HT-29 (cell line): ENCODE measurements around the gene PHC2. TPM values are rescaled to one million over a fixed set of nuclear protein-coding genes. Genes with fewer than 3 reads are reported as not detected.
"Not testable (repeated sequence)": the region's sequence is repeated elsewhere in the genome, so short reads cannot be mapped to it uniquely, and the experiment has no call there.

Source experiments
- DNase-seq: peaks from one replicate; pipeline ENCODE4 v3.0.0-alpha.2; 2015; ENCODE audit warnings: low spot score
- total RNA-seq: library from RNA; depleted of rRNA; stranded (reverse); fragments of >200 nt; shearing (Covaris generic); gene quantifications from 2 replicates; pipeline ENCODE4 v1.2.3, GENCODE V29; 2014

Gene PHC2
- total RNA-seq, 1 experiment from 2014 or later = 166 TPM

DNA sequence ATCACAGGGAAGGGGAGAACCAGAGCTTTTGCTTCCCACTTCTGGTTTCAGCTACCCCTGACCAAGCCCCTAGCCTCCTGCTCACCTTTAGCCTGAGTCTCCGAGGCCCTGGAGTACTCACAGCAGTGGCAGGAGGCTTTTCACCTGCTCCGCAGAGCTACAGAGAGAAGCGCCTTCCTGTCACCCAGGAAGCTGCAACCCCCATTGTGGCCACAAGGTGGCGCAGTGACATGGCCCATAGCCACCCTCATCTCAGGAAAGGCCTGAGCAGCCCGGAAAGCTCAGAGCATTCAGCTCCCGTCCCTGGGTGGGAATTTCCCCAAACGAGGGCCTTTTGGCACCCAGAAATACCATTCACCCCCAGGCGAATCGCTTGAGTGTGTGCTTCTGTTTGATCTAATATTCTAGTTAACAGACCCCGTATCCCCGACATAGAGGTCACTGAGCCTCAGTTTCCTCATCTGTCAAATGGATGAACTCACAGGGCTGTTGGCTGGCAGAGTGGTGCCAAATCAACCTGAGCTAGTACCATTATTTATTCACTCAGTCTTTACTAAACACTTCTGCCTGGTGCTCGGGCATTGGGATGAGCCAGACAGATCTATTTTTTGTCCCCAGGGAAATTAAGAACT lies 135.3 kb downstream of the PHC2 start:
- peak; percentile 95 for DNase-seq

DNA sequence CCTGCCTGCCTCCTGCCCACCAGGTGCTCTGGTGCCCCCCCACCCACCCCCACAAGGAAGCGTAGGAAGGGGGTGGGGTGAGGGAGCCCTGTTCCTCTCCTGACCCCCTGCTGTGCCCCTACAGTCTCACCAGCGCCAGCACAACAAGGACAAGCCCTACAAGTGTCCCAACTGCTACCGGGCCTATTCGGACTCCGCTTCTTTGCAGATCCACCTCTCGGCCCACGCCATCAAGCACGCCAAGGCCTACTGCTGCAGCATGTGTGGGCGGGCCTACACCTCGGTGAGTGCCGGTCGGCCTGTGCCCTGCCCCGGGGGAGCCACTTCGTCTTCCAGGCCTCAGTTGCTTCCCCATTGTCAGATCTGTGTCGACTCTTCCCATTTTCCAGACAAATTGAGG lies 135.9 kb downstream of the PHC2 start:
- DNase-seq = no peak

DNA sequence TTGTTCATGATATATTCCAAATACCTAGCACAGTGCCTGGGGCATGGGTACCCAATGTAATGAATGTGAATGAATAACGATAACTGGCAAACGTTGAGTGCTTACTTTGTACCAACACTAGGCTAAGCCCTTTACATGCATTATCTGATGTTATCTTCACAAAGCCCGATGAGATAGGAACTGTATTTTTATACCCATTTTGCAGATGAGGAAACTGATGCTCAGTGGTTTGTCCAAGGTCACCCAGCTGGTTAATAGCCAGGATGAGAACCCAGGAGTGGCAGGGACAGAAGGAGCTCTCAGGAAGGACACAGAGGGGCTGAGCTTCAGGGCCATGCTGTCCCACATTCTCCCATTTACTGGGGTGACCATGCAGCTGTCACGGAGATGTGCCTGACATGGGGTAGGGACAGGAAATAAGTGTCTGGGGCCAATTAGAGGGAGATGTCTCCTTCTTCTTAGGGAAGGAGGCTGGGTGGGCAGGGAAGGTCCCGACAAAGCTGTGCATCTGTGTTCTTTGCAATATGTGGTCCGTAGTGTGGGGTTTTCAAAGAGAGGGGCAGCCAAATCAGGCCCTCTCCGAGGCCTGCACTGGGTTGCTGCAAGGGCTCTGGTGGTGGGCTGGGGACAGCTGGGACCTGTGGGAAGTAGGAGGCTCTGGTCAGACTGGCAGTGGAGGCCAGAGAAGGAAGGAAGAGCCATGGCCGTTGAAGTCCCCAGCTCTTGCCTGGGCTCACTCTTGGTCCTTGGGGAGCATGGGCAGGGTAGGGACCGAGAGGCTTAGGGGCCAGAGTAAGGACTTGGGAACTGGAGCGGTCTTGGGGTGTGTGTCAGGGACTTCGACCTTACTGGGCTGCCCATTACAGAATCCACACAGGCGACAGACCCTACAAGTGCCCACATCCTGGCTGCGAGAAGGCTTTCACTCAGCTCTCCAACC lies 136.6 kb downstream of the PHC2 start:
- DNase-seq = no peak

DNA sequence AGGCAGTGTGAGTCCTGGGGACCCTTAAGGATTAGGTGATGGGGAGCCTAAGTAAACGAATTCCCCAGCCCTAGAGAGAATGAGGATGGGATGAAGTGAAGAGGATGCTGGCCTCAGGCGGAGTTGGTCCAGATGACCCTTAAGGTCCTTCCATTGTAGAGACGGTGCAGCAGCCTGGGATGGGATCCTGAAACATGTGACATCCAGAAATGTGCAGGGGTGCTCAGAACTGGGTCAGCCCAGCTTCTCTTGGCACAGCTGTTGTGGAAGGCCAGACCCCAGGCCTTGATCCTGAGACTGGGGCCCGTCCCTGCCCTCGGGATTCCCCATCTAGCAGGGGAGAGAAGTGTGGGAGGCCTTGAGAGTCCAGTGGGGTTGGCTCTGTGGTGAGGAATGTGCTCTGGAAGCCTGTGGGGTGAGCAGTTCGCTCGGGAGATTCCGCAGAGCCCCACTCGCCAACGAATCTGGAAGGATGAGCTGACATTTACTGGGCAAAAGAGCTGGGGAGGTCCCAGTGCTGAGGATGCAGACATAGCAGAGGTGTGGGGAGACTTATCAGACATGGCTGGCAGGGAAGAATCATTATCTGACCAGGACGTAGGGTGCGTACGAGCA lies 138.1 kb downstream of the PHC2 start:
- DNase-seq = no peak

DNA sequence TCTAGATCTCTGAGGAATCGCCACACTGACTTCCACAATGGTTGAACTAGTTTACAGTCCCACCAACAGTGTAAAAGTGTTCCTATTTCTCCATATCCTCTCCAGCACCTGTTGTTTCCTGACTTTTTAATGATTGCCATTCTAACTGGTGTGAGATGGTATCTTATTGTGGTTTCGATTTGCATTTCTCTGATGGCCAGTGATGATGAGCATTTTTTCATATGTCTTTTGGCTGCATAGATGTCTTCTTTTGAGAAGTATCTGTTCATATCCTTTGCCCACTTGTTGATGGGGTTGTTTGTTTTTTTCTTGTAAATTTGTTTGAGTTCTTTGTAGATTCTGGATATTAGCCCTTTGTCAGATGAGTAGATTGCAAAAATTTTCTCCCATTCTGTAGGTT lies 140.3 kb downstream of the PHC2 start:
- not testable (repeated sequence) for DNase-seq

DNA sequence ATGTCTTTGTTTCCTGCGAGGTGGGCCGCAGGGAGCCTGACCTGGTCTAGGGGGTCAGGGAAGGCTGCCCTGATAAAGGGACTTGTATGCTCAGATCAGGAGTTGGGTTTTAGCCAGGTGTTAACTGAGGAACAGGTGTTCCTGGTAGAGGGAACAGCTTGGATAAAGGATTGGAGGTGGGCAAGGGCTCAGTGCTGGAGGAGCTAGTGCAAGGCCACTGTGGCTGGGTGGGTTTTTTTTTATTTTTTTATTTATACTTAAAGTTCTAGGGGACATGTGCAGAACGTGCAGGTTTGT lies 141.1 kb downstream of the PHC2 start:
- DNase-seq = no peak

DNA sequence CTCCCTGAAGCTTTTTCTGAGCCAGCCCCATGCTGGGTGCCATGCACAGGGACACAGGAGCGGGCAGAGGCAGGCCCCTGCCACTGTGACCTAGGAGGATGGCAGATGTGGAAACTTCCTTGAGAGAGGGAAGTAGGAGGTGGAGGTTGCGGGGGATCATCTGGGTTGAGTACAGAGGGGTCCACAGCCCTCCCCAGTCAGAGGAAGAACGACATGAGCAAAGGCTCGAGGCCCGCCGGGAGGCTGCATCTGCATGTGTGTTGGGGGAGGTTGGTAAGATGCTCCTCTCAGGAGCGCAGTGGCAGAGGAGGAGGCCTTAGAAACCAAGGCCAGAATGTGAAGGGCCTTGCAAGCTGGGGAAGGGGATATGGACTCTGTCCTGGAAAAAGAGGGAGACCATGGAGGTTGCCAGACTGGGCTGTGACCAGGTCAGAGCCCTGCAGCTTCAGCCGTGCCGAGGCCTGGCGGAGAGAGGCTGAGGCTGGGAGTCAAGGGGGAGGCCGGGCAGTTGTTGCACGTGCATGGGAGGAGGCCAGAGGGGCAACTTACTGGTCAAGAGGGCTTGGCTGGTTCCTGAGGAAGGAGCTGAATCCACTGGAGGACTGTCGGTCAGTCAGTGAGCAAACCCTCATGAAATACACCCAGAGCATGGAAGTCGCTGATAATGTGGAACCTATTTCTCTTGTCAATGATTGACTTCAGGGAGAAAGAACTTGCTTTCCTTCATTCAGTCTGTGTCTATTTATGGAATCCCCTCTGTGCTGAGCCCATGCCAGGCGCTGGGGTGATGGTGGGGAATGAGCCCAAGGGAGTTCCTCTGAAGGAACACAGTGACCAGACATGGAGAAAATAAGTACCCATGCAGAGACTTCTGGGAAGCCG lies 141.7 kb downstream of the PHC2 start:
- DNase-seq = no peak

DNA sequence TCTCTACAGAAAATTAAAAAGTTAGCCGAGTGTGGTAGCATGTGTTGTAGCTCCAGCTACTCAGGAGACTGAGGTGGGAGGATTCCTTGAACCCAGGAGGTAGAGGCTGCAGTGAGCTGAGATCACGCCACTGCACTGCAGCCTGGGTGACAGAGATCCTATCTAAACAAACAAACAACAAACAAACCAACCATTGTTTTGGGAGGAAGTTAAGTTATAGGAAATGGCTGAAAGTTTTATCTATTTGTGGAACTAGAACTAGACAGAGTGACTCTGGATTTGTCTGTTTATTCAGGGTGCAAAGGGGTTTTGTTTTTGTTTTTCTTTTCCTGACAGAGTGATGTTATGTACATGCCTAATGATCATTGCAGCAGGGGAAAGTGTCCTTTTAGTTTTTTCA lies 143.6 kb downstream of the PHC2 start:
- no peak for DNase-seq

DNA sequence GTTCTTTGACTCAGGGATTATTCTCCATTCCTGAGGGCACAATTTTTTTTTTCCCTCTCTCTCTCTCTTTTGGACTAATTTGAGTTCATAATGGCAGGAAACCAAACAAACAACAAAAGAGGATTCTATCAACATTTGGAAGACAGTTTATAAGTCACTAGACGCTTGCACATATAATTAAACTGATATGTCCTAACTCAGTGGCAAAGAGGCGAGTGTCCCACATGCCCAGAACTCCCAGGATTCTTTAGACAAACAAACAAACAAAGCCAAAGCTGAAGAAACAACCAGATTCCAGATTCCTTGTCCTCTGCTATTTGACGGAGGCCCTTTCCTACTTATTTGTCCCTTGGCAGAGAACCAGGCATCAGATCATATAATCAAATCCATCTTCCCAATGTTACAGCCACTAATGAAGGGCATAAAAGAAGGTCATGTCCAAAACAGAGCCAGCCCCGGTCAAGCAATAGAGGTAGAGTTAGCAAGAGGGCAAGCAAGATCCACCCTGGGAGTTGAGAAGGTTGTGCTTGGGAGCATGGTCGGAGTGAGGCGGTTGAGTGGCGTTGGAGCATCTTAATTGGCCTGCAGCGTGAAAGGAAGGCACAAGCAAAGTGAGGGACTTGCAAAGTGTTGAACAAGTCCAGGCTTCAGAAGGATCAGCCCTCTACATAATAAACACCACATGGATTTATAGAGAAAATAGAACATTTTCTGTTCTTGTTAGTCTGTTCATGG lies 144.3 kb downstream of the PHC2 start:
- no peak for DNase-seq

DNA sequence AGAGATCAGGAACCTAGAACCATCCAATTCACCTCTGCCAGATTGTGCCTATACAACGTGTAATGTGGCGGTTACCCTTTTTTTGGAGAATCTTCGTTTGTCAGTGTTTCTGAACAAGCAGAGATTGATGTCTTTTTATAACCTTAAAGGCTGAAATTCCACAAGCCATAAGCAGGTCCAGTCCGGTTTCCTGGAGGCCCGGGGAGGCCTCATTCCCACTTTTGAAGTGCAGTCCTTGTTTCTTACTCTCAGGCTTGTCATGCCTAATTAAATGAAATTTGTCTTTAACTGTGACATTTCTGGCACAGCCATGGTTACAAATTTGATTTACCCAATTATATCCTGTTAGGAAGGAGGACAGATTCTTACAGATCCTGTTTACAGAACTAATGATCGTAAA lies 146.8 kb downstream of the PHC2 start:
- DNase-seq = no peak

DNA sequence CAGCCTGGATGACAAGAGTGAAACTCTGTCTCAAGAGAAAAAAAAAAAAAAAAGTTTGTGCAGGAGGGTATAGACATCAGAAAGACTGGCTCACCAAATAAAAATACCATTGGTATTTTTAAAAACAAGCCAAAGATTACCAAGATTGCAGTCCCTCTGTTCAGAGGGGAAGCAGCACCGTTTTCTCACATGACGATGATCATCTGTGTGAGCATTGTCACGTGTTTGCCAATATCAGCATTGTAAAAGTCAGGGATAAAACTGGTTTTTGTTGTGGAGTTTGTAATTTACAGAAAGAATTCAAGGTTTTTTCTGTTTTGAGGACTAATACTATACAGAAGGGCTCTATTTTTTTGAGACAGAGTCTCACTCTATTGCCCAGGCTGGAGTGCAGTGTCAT lies 148.1 kb downstream of the PHC2 start:
- DNase-seq = no peak

DNA sequence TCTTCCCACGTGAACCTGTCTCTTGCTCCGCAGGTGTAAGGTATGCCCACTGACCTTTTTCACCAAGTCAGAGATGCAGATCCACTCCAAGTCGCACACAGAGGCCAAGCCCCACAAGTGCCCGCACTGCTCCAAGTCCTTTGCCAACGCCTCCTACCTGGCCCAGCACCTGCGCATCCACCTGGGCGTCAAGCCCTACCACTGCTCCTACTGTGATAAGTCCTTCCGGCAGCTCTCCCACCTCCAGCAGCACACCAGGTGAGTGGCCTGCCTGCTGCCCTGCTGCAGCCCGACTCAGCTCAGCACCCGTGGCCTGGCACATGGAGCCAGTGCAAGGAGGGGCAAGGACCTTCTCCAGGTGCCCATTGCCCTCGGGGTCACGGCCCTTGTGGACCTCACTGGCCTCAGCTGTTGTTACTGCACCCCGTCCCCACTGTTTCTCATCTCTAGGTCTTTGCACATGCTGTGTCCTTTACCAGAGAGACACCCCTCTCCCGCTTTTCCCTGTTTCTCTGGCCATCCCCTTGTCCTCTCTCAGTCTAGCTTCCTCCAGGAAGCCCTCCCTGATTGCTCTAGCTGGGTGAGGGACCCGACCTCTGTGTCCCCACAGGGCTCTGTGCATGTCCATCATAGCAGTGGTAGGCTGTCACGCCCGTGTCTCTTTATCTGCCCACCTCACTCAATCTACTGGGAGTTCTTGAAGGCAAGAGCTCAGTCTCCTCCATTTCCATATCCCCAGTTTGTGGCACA lies 149.2 kb downstream of the PHC2 start:
- DNase-seq = no peak

DNA sequence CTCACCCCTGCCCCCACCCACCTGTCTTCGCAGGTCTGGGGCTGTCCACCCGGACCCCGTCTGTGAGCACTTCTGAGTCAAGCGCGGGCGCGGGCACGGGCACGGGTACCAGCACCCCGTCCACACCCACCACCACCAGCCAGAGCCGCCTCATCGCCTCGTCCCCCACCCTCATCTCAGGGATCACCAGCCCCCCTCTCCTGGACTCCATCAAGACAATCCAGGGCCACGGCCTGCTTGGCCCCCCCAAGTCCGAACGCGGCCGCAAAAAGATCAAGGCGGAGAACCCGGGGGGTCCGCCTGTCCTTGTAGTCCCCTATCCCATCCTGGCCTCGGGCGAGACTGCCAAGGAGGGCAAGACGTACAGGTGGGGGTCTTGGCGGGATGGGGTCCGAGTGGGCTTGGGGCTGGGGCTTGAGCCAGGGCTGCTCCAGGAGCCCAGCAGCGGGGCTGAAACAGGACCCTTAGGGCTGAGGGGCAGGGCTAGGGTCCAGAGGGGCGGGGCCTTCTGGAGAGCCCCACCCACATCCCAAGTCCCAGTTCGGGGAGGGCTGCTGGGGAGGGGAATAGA lies 150.7 kb downstream of the PHC2 start:
- DNase-seq = no peak

DNA sequence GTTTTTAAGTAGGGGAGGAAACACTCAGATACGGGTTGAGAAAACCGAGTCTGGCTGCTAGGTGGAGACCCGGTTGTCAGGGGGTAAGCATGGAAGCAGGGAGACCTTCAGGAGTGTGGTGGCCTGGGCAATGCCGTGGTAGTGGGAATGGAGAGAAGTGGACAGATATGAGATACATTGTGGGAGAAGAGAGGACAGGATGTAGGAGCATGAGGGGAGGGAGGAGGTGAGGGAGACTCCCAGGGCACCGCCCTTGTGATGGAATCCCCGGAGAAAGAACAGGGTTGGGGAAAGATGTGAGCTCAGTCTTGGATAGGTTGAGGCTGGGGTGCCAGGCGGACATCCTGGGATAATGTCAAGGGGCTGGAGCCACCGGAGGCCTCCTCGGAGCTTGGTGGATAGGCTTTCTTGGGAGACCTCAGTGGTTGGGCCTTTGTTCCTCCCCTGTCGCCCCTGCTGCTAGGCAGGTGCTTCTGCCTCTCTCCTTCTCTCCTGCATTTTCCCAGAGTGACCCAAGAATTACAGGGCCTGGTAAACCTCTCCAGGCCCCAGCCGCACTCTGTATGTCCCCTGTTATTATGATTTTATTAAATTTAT lies 153.3 kb downstream of the PHC2 start:
- DNase-seq = no peak

DNA sequence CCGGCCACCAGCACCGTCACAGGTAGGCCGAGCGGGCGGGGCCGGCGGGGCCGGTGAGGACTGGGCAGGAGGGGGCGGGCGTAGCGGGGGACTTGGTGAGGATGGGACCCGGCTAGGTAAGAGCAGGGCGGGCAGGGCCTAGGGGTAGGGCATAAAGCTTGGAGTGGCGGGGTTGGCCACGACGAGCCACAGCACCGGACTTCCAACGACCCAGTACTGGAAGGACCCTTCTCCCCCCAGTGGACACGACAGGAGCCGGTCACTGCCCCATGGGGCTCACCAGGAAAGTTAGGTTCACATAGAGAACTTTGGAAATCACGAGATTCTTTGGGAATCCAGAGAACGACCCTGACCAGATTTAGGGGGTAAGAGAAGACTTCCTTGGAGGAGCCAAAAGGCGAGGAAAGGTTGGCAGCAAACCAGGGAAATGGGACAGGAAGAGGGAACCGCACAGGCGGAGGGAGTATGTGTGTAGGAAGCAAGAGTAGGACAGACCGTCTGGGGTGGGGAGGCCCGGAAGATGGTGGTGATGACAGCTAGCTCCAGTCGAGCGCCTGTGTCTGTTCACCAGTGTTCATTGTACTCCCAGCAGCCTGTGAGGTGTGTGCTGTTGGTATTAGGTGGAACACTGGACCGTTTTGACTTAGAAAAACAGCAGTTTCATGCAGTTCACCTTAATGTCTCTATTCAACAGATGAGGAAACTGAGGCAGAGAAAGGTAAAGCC lies 154.2 kb downstream of the PHC2 start:
- no peak for DNase-seq

DNA sequence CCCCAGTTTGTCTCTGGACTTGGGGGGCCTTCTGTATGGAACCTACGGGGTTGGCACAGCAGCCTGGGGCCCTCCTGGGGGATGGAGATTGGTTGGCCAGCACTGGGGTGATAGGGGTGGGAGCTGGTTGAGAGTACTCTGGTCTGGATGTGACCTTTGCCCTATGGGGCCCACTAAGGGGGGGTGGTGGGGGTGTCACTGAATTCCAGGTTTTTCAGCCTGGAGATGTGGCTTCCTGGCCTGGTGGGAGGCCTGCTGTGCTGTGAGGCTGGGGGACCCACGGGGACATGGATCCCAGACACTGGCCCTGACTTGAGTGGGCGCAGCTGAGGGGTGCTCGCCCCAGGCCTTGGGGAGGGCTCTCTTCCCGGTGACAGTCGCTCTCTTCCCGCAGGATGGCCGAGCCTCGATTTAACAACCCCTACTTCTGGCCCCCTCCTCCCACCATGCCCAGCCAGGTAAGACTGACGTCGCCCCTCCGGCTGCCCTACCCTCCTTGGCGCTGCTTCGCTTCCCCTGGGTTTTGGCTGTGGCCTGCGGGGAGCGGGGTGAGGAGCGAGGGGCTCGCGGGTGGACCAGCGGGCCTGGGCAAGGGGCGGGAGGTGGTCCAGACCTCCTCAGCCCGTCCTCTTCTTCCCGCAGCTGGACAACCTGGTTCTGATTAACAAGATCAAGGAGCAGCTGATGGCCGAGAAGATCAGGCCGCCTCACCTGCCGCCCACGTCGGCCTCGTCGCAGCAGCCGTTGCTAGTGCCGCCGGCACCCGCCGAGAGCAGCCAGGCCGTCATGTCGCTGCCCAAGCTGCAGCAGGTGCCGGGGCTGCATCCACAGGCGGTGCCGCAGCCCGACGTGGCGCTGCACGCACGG lies 155.0 kb downstream of the PHC2 start:
- DNase-seq = no peak

DNA sequence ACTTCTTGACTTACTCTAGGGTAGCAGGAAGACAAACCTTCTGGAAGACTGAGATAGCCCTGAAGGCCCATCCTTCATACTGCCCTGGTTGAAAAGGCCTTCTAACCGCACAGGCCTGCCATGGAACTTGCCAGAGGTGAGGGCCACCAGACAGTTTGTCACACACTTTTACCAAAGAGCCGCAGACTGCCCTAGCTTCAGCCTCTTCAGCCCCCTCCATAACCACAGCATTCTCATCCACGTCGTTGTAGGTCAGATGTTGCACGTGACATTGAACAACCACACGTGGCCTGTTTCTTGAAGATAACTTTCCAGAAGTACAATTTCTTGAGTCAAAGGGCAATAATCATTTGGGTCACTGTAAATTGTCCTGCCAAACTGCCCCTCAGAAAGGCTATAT lies 155.7 kb downstream of the PHC2 start:
- DNase-seq = no peak

DNA sequence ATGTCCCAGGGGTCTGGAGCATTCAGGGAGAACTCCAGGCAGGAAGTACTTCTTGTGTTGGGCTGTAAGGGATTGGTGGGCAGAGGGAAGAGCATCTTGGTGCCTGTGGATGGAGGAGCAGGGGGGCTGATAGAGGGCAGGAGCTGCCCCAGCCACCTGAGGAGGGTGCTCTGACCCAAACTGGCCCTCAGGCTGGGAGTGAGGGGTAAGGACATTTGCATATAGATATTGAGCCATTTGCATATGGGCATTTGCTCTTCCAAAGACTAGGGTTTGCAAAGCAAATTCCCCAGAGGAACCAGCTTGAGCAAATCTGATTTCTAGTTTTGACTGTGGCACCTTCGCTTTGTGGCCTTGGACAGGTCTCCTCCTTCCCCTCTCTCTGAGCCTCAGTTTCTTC lies 156.4 kb downstream of the PHC2 start:
- DNase-seq = no peak
